ENCODE measurements around the gene C14orf180. TPM values are rescaled to one million over a fixed set of nuclear protein-coding genes. Genes with fewer than 3 reads are reported as not detected.

Gene C14orf180
- total RNA-seq, 1 experiment from 2014 or later, result not detected

GRCh38 chr14:104560586-104560945 lies 19.0 kb upstream of the C14orf180 start:
- Histone ChIP-seq H3K18ac (ENCODE audit: insufficient read length, low read depth, low read length) (no peak overlapping the region), H2BK5ac (ENCODE audit: insufficient read length, low read length) (no peak overlapping the region), H3K14ac (ENCODE audit: insufficient read depth, low read length) (no peak overlapping the region), H3K79me2 (ENCODE audit: insufficient read depth, low read length) (no peaks in the 10 kb centered on the region), H4K91ac (ENCODE audit: insufficient read length, low read depth, low read length) (no peak overlapping the region), H3K79me1 (ENCODE audit: insufficient read depth, low read depth, low read length, poor library complexity, severe bottlenecking) (no peaks in the 10 kb centered on the region), H2BK15ac (ENCODE audit: low read depth, low read length) (no peak overlapping the region), H2BK20ac (ENCODE audit: low read depth, low read length, poor library complexity, severe bottlenecking) (no peak overlapping the region), H3K4ac (ENCODE audit: low read depth, low read length) (no peak overlapping the region), H4K5ac (ENCODE audit: insufficient read length, low read depth, low read length) (no peak overlapping the region), H3K56ac (ENCODE audit: insufficient read length, low read depth, low read length) (no peak overlapping the region), H3K23ac (ENCODE audit: insufficient read length, low read depth, low read length) (no peak overlapping the region), H3K4me1 (ENCODE audit: insufficient read depth, low read length) (no peaks in the 10 kb centered on the region), H3T11ph (ENCODE audit: low read length) (no peak overlapping the region), H4K20me1 (ENCODE audit: control insufficient read depth, insufficient read depth, insufficient read length) (no peaks in the 10 kb centered on the region), H3K4me2 (ENCODE audit: insufficient read depth, insufficient read length, low read length) (no peak overlapping the region), H3K9me3 (ENCODE audit: control insufficient read depth, low read depth, low read length) (no peaks in the 10 kb centered on the region), H3K23me2 (ENCODE audit: insufficient read length, low read depth, low read length, poor library complexity, severe bottlenecking) (no peaks in the 10 kb centered on the region), H2AK5ac (ENCODE audit: insufficient read length, low read length) (no peak overlapping the region), H2AFZ (ENCODE audit: low read length) (no peak overlapping the region), H3K27ac (ENCODE audit: insufficient read length, low read depth, low read length) (no peak overlapping the region), H4K8ac (replicated peaks; ENCODE audit: insufficient read length, low read depth, low read length) (no peak overlapping the region), H2BK12ac (ENCODE audit: insufficient read length, low read depth, low read length) (no peak overlapping the region), H3K27me3 (ENCODE audit: insufficient read depth, low read length) (no peaks in the 10 kb centered on the region), H2BK120ac (ENCODE audit: low read depth, low read length, poor library complexity, severe bottlenecking) (no peak overlapping the region), H3K9ac (ENCODE audit: extremely low read depth, insufficient read length, low read length) (no peak overlapping the region)
- no peaks in the 10 kb centered on the region for H3K36me3 Mint-ChIP-seq (ENCODE audit: insufficient read depth in 1 of 3, low read depth in 3 of 3)
- TF ChIP-seq CTCF (conservative IDR thresholded peaks at IDR 0.05), result no peak
- H3K27ac Mint-ChIP-seq, result no peak overlapping the region
- no CpG with 5 or more reads among the region's 3 CpGs for WGBS (ENCODE audit: extremely low coverage, insufficient read length, low lambda C conversion rate)
- peaks cover 0 to 5% of the 10 kb centered on the region in 2 experiments; a peak in 1 of 4 replicates for H3K4me1 Mint-ChIP-seq
- H3K9me3 Mint-ChIP-seq, result no peaks in the 10 kb centered on the region; a peak in 1 of 5 replicates
- peaks cover 4% of the 10 kb centered on the region for H3K27me3 Mint-ChIP-seq (ENCODE audit: low read depth)
- H3K4me3 Mint-ChIP-seq, result no peak overlapping the region
- DNase-seq, result no peak

Data from H9 (cell line).